GM23338 (cell line): ENCODE measurements around the gene VWCE. TPM values are rescaled to one million over a fixed set of nuclear protein-coding genes. Genes with fewer than 3 reads are reported as not detected.
A peak's percentile ranks its signal among the peaks of the same experiment; 100 is the strongest.

ENCODE experiments used
- ATAC-seq: fragments of 200-7000 bp; cut with Tn5 transposase; 3 replicates; pipeline ENCODE4 v1.9.1; 2020
- DNase-seq: peaks from one replicate; pipeline ENCODE4 v3.0.0-alpha.2; 2015; ENCODE audit warnings: low spot score
- H2AFZ ChIP-seq: fragments of 200-600 bp; sonication (generic); 2 replicates; pipeline ENCODE4 v1.8.0; 2016; ENCODE audit warnings: antibody characterized with exemption, mild to moderate bottlenecking, moderate library complexity
- H3F3A ChIP-seq: fragments of 200-600 bp; sonication (generic); replicated peaks from 2 replicates; pipeline ENCODE4 v1.8.0; 2017; ENCODE audit warnings: antibody characterized with exemption, mixed run types, low read depth
- H3K27ac ChIP-seq: fragments of 200-600 bp; sonication (generic); 2 replicates; pipeline ENCODE4 v1.6.1; 2016; ENCODE audit warnings: low read depth
- H3K27me3 ChIP-seq: fragments of 200-600 bp; sonication (generic); 2 replicates; pipeline ENCODE4 v1.8.0; 2016; ENCODE audit warnings: mild to moderate bottlenecking, mixed run types, moderate library complexity; ENCODE audit not compliant: insufficient read depth
- H3K36me3 ChIP-seq: fragments of 200-600 bp; sonication (generic); 2 replicates; pipeline ENCODE4 v1.8.0; 2016; ENCODE audit warnings: mild to moderate bottlenecking; ENCODE audit not compliant: insufficient read depth
- H3K4me1 ChIP-seq: fragments of 200-600 bp; sonication (generic); 2 replicates; pipeline ENCODE4 v1.8.0; 2016; ENCODE audit warnings: mild to moderate bottlenecking, moderate library complexity; ENCODE audit not compliant: insufficient read depth
- H3K4me2 ChIP-seq: fragments of 200-600 bp; sonication (generic); 2 replicates; pipeline ENCODE4 v1.7.1; 2017; ENCODE audit warnings: mixed run types
- H3K4me3 ChIP-seq: fragments of 200-600 bp; sonication (generic); 2 replicates; pipeline ENCODE4 v1.6.1; 2016; ENCODE audit warnings: mixed run types
- H3K79me2 ChIP-seq: fragments of 200-600 bp; sonication (generic); replicated peaks from 2 replicates; pipeline ENCODE4 v1.8.0; 2017; ENCODE audit warnings: mild to moderate bottlenecking; ENCODE audit not compliant: insufficient read depth
- H3K9me2 ChIP-seq: fragments of 200-600 bp; sonication (generic); 2 replicates; pipeline ENCODE4 v1.8.0; 2017; ENCODE audit not compliant: insufficient read depth
- H4K20me1 ChIP-seq: fragments of 200-600 bp; sonication (generic); replicated peaks from 2 replicates; pipeline ENCODE4 v1.8.0; 2017; ENCODE audit warnings: mild to moderate bottlenecking; ENCODE audit not compliant: insufficient read depth
- H3K27ac Mint-ChIP-seq: 2 replicates; pipeline ENCODE4 v1.8.0; 2020; ENCODE audit warnings: inconsistent platforms, mild to moderate bottlenecking, moderate library complexity, mixed read lengths
- H3K27me3 Mint-ChIP-seq: 3 replicates; pipeline ENCODE4 v1.8.0; 2022; ENCODE audit warnings: low read depth, mild to moderate bottlenecking, moderate library complexity, mixed read lengths, inconsistent platforms; ENCODE audit not compliant: insufficient read depth, poor library complexity
- H3K36me3 Mint-ChIP-seq: 3 replicates; pipeline ENCODE4 v1.8.0; 2021; ENCODE audit warnings: low read depth, mild to moderate bottlenecking, inconsistent platforms, moderate library complexity, mixed read lengths
- H3K4me1 Mint-ChIP-seq: 3 replicates; pipeline ENCODE4 v1.8.0; 2020; ENCODE audit warnings: mild to moderate bottlenecking, inconsistent platforms, mixed read lengths
- H3K4me3 Mint-ChIP-seq: 3 replicates; pipeline ENCODE4 v1.8.0; 2021; ENCODE audit warnings: moderate library complexity, mild to moderate bottlenecking, inconsistent platforms, mixed read lengths
- H3K9me3 Mint-ChIP-seq: 3 replicates; pipeline ENCODE4 v1.8.0; 2020; ENCODE audit warnings: moderate library complexity, mild to moderate bottlenecking, inconsistent platforms, mixed read lengths
- CREB1 ChIP-seq: fragments of 250-450 bp; sonication (Bioruptor Pico); IDR thresholded peaks from 2 replicates; pipeline ENCODE4 v1.5.0; 2020; ENCODE audit warnings: low read depth, mild to moderate bottlenecking, moderate library complexity
- ETS1 ChIP-seq: IDR thresholded peaks from 2 replicates; pipeline ENCODE4 v1.6.1; 2016; ENCODE audit warnings: antibody characterized with exemption
- EZH2 ChIP-seq: fragments of 200-600 bp; sonication (generic); IDR thresholded peaks from one replicate; pipeline ENCODE4 v1.8.0; 2017; ENCODE audit warnings: antibody characterized with exemption, mild to moderate bottlenecking, low read depth; ENCODE audit not compliant: unreplicated experiment
- EZH2phosphoT487 ChIP-seq: fragments of 200-600 bp; sonication (generic); IDR thresholded peaks from one replicate; pipeline ENCODE4 v1.8.1; 2018; ENCODE audit warnings: antibody characterized with exemption; ENCODE audit not compliant: unreplicated experiment
- JUNB ChIP-seq: IDR thresholded peaks from one replicate; pipeline ENCODE4 v1.6.1; 2016; ENCODE audit warnings: antibody characterized with exemption; ENCODE audit not compliant: unreplicated experiment
- NANOG ChIP-seq: IDR thresholded peaks from 2 replicates; pipeline ENCODE4 v1.6.1; 2016; ENCODE audit warnings: antibody characterized with exemption, borderline replicate concordance
- POLR2AphosphoS5 ChIP-seq: IDR thresholded peaks from 2 replicates; pipeline ENCODE4 v1.6.1; 2016; ENCODE audit warnings: antibody characterized with exemption, low read depth
- ZNF114 ChIP-seq: fragments of 250-450 bp; sonication (Bioruptor Pico); IDR thresholded peaks from 2 replicates; pipeline ENCODE4 v1.5.0; 2020; ENCODE audit warnings: mild to moderate bottlenecking, moderate library complexity
- ZNF331 ChIP-seq: fragments of 250-450 bp; sonication (Bioruptor Pico); IDR thresholded peaks from 2 replicates; pipeline ENCODE4 v1.5.0; 2020; ENCODE audit warnings: low read depth, mild to moderate bottlenecking, moderate library complexity
- ZNF462 ChIP-seq: fragments of 250-450 bp; sonication (Bioruptor Pico); IDR thresholded peaks from 2 replicates; pipeline ENCODE4 v1.5.0; 2020; ENCODE audit warnings: mild to moderate bottlenecking, moderate library complexity
- polyA plus RNA-seq: library from polyadenylated mRNA; unstranded; fragments of >200 nt; fragmentation: Nextera tagmentation; extraction: Ambion mirVana; gene quantifications from 2 replicates; pipeline ENCODE4 v1.2.1, GENCODE V29; 2016
- total RNA-seq: library from RNA; depleted of rRNA; stranded (reverse); fragments of >200 nt; shearing (Covaris generic); gene quantifications from 2 replicates; pipeline ENCODE4 v1.2.3, GENCODE V29; 2014

The VWCE gene
- total and polyA plus RNA-seq, 2 experiments from 2014 or later = 9.9 to 16.9 TPM

- DNase-seq = peak; percentile 99
- no peaks in the 10 kb centered on the region for H3K9me2 ChIP-seq
- H3K27me3 Mint-ChIP-seq = peaks cover 19% of the 10 kb centered on the region
Observed at GRCh38 chr11:61332797-61333549, 37.9 kb upstream of the VWCE start, which contains the start of the genes DDB1 and TKFC. TSS of gene DDB1 (minus strand) at chr11:61333105. CDS start at chr11:61332968, 137 bp downstream. TSS of gene TKFC (plus strand) at chr11:61333228. CDS start at chr11:61334729, 1,501 bp downstream.

GRCh38 chr11:61332281-61332796, 37.2 kb upstream of the VWCE start:
- Mint-ChIP-seq H3K27ac (peak overlapping the region; percentile 97), H3K27me3 (peaks cover 19% of the 10 kb centered on the region), H3K4me1 (peaks cover 39% of the 10 kb centered on the region), H3K4me3 (peak overlapping the region; percentile 98), H3K36me3 (peaks cover 38% of the 10 kb centered on the region), H3K9me3 (no peaks in the 10 kb centered on the region)
- Histone ChIP-seq H3K4me2 (peak overlapping the region; percentile 98), H4K20me1 (peaks cover 33% of the 10 kb centered on the region), H3K36me3 (peaks cover 25% of the 10 kb centered on the region), H2AFZ (peak overlapping the region; percentile 90; the same call in 1 of the 2 replicates), H3K27me3 (no peaks in the 10 kb centered on the region), H3K27ac (peak overlapping the region; percentile 95), H3K9me2 (no peaks in the 10 kb centered on the region), H3K4me3 (peak overlapping the region; percentile 99), H3F3A (peaks cover 42% of the 10 kb centered on the region), H3K79me2 (peaks cover 56% of the 10 kb centered on the region), H3K4me1 (peaks cover 24% of the 10 kb centered on the region)
- peak; percentile 61 for DNase-seq
- peak; percentile 40 for ATAC-seq
- no peak for TF ChIP-seq POLR2AphosphoS5
- no peak for TF ChIP-seq NANOG
- no peak for TF ChIP-seq CREB1
- no peak for TF ChIP-seq EZH2phosphoT487
- TF ChIP-seq JUNB = no peak
- TF ChIP-seq ZNF462 (CRISPR knock-in tag) = no peak
- no peak for TF ChIP-seq ZNF331 (CRISPR knock-in tag)
- TF ChIP-seq ZNF114 (CRISPR knock-in tag) = no peak
- TF ChIP-seq ETS1 = no peak

More at GRCh38 chr11:61332797-61333549, 37.9 kb upstream of the VWCE start, which contains the start of the genes DDB1 and TKFC:
- ATAC-seq = peak; percentile 89
- H2AFZ ChIP-seq = peak within 1 kb of the TSS; percentile 92
- H3K79me2 ChIP-seq = peaks cover 49% of the 10 kb centered on the region
- H3K4me1 ChIP-seq = peaks cover 24% of the 10 kb centered on the region
- Mint-ChIP-seq H3K4me1 (peaks cover 39% of the 10 kb centered on the region), H3K36me3 (peaks cover 32% of the 10 kb centered on the region), H3K27ac (peak within 1 kb of the TSS; percentile 99), H3K9me3 (no peaks in the 10 kb centered on the region), H3K4me3 (peak within 1 kb of the TSS; percentile 98)
- H3K36me3 ChIP-seq = peaks cover 19% of the 10 kb centered on the region
- H3K27ac ChIP-seq = peak within 1 kb of the TSS; percentile 97
- peaks cover 42% of the 10 kb centered on the region for H3F3A ChIP-seq
- TF ChIP-seq CREB1 (peak; percentile 46; the same call in 1 of the 2 replicates), POLR2AphosphoS5 (peak; percentile 91), ETS1 (peak; percentile 76), EZH2 (no peak)
- peak within 1 kb of the TSS; percentile 99 for H3K4me3 ChIP-seq
- H4K20me1 ChIP-seq = peaks cover 33% of the 10 kb centered on the region
- H3K27me3 ChIP-seq = no peaks in the 10 kb centered on the region
- peak within 1 kb of the TSS; percentile 98 for H3K4me2 ChIP-seq
